K562 (cell line): ENCODE results near the gene PPP1R14D. TPM values are rescaled to one million over a fixed set of nuclear protein-coding genes. Genes with fewer than 3 reads are reported as not detected.

Experiments
- BMI1 ChIP-seq: fragments of 150-350 bp; IDR thresholded peaks from 2 replicates; pipeline ENCODE4 v1.6.1; 2014; ENCODE audit warnings: low read length
- CREBBP ChIP-seq: IDR thresholded peaks from one replicate; pipeline ENCODE4 v1.6.1; 2012; ENCODE audit warnings: low read depth, mild to moderate bottlenecking, control low read depth, inconsistent platforms, low read length
- HDAC6 ChIP-seq: IDR thresholded peaks from 2 replicates; pipeline ENCODE4 v1.6.1; 2012; ENCODE audit warnings: low read depth, mild to moderate bottlenecking, control low read depth, inconsistent platforms, low read length, moderate library complexity
- IFI16 ChIP-seq: fragments of 250-450 bp; sonication (Bioruptor Pico); IDR thresholded peaks from 2 replicates; pipeline ENCODE4 v2.1.2; 2022; ENCODE audit warnings: mild to moderate bottlenecking, inconsistent platforms
- MTA3 ChIP-seq: fragments of 450-650 bp; formaldehyde crosslinking; IDR thresholded peaks from 2 replicates; pipeline ENCODE4 v1.6.1; 2017; ENCODE audit warnings: mild to moderate bottlenecking, borderline replicate concordance
- NR2F6 ChIP-seq: fragments of 450-650 bp; formaldehyde crosslinking; IDR thresholded peaks from 2 replicates; pipeline ENCODE4 v1.4.0; 2020; ENCODE audit warnings: mild to moderate bottlenecking
- RB1 ChIP-seq: fragments of 450-650 bp; IDR thresholded peaks from 2 replicates; pipeline ENCODE4 v1.6.1; 2017; ENCODE audit warnings: low read depth, mild to moderate bottlenecking
- RBFOX2 ChIP-seq: fragments of 200-400 bp; formaldehyde crosslinking; IDR thresholded peaks from 2 replicates; pipeline ENCODE4 v1.6.1; 2017; ENCODE audit warnings: low read depth, mild to moderate bottlenecking, low read length, moderate library complexity
- SMARCA5 ChIP-seq: fragments of 450-650 bp; IDR thresholded peaks from 2 replicates; pipeline ENCODE4 v1.6.1; 2016
- SOX6 ChIP-seq: fragments of 450-650 bp; IDR thresholded peaks from 2 replicates; pipeline ENCODE4 v1.6.1; 2014; ENCODE audit warnings: mild to moderate bottlenecking
- SP2 ChIP-seq: IDR thresholded peaks from 2 replicates; pipeline ENCODE4 v1.6.1; 2011; ENCODE audit warnings: mild to moderate bottlenecking, low read depth, low read length, moderate library complexity; ENCODE audit not compliant: poor library complexity, severe bottlenecking; ENCODE audit errors: extremely low read depth
- THRA ChIP-seq: fragments of 450-650 bp; IDR thresholded peaks from 2 replicates; pipeline ENCODE4 v1.6.1; 2017; ENCODE audit warnings: mild to moderate bottlenecking, moderate library complexity
- TSC22D4 ChIP-seq: fragments of 450-650 bp; IDR thresholded peaks from 2 replicates; pipeline ENCODE4 v1.6.1; 2016; ENCODE audit warnings: missing genetic modification characterization, missing biosample characterization, control low read depth
- ZBTB1 ChIP-seq: sonication (generic); formaldehyde crosslinking; IDR thresholded peaks from 2 replicates; pipeline ENCODE4 v1.8.1; 2023; ENCODE audit warnings: missing genetic modification reagents, low read depth, mild to moderate bottlenecking, borderline replicate concordance
- ZC3H8 ChIP-seq: fragments of 450-650 bp; IDR thresholded peaks from 2 replicates; pipeline ENCODE4 v1.6.1; 2017
- ZEB2 ChIP-seq: fragments of 450-650 bp; IDR thresholded peaks from 2 replicates; pipeline ENCODE4 v1.6.1; 2016
- ZFP36 ChIP-seq: fragments of 150-350 bp; IDR thresholded peaks from 2 replicates; pipeline ENCODE4 v1.6.1; 2018; ENCODE audit warnings: low read length, low read depth; ENCODE audit not compliant: partially characterized antibody
- ZNF232 ChIP-seq: sonication (generic); formaldehyde crosslinking; IDR thresholded peaks from 2 replicates; pipeline ENCODE4 v1.8.0; 2022; ENCODE audit warnings: mild to moderate bottlenecking, missing genetic modification reagents
- ZNF354B ChIP-seq: fragments of 250-450 bp; sonication (Bioruptor Pico); IDR thresholded peaks from 2 replicates; pipeline ENCODE4 v1.4.0; 2020
- polyA plus RNA-seq, 8 experiments: library from polyadenylated mRNA; depleted of rRNA in 4 of 8; stranded (reverse) in 5 of 8; unstranded in 3 of 8; fragments of >200 nt; fragmentation: Nextera tagmentation in 2 of 8; fragmentation: Illumina TruSeq in 1 of 8; extraction: Ambion mirVana in 2 of 8; extraction: Trizol in 1 of 8; gene quantifications; 2 replicates each; pipeline versions ENCODE4 v1.2.1 to v1.2.3, GENCODE V29; 2011 to 2014; ENCODE audit warnings: inconsistent platforms in 1 of 8, missing spikeins in 1 of 8
- total RNA-seq, 7 experiments: library from RNA; depleted of rRNA in 6 of 7; stranded (reverse); fragments of >200 nt in 6 of 7; fragmentation: Illumina TruSeq in 2 of 7; extraction: Trizol in 2 of 7; gene quantifications; 2 replicates each; pipeline versions ENCODE4 v1.2.1 to v1.2.3, GENCODE V29; 2011 to 2021; ENCODE audit warnings: low replicate concordance in 1 of 7
- TF ChIP-seq, protein P1 (sequence below): fragments of 450-650 bp; IDR thresholded peaks from 2 replicates; pipeline ENCODE4 v1.6.1; 2017; ENCODE audit warnings: antibody characterized with exemption
- TF ChIP-seq, protein P2 (sequence below): fragments of 250-450 bp; sonication (Bioruptor Pico); IDR thresholded peaks from 2 replicates; pipeline ENCODE4 v1.8.0; 2022; ENCODE audit warnings: inconsistent platforms
- TF ChIP-seq, protein P3 (sequence below): sonication (generic); formaldehyde crosslinking; IDR thresholded peaks from 2 replicates; pipeline ENCODE4 v1.8.1; 2022; ENCODE audit warnings: missing genetic modification reagents
- TF ChIP-seq, protein P4 (sequence below), 3 experiments: fragments of 200-800 bp in 1 of 3; sonication (Bioruptor generic) in 1 of 3; sonication (generic) in 1 of 3; formaldehyde crosslinking in 1 of 3; IDR thresholded peaks; 2 replicates each; pipeline versions ENCODE4 v1.6.1 to v1.8.0; 2016 to 2022; ENCODE audit warnings: mild to moderate bottlenecking in 2 of 3, missing compliant biosample characterization in 2 of 3, missing genetic modification characterization in 2 of 3, missing genetic modification reagents in 1 of 3

The PPP1R14D gene
- total and polyA plus RNA-seq, 9 of the 15 experiments (the other 6 are each of a cell fraction or from before 2014, with no cell fraction given) = 0.11 to 0.18 TPM; not detected in 7

DNA sequence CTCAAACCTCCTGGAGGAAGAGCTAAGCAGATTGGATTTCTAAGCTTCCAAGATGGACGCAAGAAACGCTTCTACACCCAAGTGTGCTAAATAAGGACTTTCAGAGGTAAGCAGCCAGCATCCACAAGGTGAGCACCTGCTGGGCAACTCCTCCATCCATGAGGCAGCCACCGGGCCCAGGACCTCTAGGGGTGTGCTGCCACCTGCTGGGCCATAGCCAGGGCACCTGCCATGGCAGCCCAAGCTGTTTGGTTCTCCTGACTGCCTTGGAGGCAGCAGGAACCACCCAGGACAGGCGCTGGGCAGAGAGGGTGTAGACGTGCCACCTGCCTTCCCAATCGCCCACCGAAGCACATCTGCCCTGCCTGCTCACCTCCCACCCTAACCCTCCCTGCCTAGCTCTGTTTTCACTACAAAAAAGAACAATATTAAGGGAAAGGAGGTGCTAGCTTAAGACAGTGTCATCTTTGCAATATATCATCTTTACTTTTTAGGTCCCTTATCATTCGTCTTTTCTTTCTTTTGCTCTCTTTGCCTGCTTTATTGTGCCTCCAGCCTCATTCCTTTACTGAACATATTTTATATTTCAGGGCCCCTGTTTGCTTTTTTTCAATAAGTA is 45.8 kb downstream of the PPP1R14D start (continued):
- TF ChIP-seq, protein P1, sequence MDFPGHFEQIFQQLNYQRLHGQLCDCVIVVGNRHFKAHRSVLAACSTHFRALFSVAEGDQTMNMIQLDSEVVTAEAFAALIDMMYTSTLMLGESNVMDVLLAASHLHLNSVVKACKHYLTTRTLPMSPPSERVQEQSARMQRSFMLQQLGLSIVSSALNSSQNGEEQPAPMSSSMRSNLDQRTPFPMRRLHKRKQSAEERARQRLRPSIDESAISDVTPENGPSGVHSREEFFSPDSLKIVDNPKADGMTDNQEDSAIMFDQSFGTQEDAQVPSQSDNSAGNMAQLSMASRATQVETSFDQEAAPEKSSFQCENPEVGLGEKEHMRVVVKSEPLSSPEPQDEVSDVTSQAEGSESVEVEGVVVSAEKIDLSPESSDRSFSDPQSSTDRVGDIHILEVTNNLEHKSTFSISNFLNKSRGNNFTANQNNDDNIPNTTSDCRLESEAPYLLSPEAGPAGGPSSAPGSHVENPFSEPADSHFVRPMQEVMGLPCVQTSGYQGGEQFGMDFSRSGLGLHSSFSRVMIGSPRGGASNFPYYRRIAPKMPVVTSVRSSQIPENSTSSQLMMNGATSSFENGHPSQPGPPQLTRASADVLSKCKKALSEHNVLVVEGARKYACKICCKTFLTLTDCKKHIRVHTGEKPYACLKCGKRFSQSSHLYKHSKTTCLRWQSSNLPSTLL = no peak
- TF ChIP-seq IFI16 (CRISPR knock-in tag) (no peak), TSC22D4 (tag) (no peak), SMARCA5 (no peak), HDAC6 (no peak), MTA3 (no peak), RB1 (peak; percentile 64), ZC3H8 (no peak), SP2 (no peak), NR2F6 (CRISPR knock-in tag) (no peak), THRA (no peak), ZBTB1 (CRISPR knock-in tag) (no peak), RBFOX2 (0 out of 2 replicates have a peak, but pooled peaks have one; percentile 17), CREBBP (no peak), ZEB2 (peak; percentile 29; the same call in 1 of the 2 replicates), SOX6 (no peak), BMI1 (no peak), ZNF232 (no peak), ZFP36 (no peak), ZNF354B (CRISPR knock-in tag) (no peak)
- TF ChIP-seq, protein P2, sequence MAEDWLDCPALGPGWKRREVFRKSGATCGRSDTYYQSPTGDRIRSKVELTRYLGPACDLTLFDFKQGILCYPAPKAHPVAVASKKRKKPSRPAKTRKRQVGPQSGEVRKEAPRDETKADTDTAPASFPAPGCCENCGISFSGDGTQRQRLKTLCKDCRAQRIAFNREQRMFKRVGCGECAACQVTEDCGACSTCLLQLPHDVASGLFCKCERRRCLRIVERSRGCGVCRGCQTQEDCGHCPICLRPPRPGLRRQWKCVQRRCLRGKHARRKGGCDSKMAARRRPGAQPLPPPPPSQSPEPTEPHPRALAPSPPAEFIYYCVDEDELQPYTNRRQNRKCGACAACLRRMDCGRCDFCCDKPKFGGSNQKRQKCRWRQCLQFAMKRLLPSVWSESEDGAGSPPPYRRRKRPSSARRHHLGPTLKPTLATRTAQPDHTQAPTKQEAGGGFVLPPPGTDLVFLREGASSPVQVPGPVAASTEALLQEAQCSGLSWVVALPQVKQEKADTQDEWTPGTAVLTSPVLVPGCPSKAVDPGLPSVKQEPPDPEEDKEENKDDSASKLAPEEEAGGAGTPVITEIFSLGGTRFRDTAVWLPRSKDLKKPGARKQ (CRISPR knock-in tag) = no peak
- TF ChIP-seq, protein P3, sequence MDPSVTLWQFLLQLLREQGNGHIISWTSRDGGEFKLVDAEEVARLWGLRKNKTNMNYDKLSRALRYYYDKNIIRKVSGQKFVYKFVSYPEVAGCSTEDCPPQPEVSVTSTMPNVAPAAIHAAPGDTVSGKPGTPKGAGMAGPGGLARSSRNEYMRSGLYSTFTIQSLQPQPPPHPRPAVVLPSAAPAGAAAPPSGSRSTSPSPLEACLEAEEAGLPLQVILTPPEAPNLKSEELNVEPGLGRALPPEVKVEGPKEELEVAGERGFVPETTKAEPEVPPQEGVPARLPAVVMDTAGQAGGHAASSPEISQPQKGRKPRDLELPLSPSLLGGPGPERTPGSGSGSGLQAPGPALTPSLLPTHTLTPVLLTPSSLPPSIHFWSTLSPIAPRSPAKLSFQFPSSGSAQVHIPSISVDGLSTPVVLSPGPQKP = no peak
- TF ChIP-seq, protein P4, sequence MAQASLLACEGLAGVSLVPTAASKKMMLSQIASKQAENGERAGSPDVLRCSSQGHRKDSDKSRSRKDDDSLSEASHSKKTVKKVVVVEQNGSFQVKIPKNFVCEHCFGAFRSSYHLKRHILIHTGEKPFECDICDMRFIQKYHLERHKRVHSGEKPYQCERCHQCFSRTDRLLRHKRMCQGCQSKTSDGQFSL (CRISPR knock-in tag; IDR thresholded peaks at IDR 0.05) = no peak
- TF ChIP-seq, protein P4 (tag; IDR thresholded peaks at IDR 0.05) = no peak
